ENCODE measurements around the gene SORCS2.

DNA sequence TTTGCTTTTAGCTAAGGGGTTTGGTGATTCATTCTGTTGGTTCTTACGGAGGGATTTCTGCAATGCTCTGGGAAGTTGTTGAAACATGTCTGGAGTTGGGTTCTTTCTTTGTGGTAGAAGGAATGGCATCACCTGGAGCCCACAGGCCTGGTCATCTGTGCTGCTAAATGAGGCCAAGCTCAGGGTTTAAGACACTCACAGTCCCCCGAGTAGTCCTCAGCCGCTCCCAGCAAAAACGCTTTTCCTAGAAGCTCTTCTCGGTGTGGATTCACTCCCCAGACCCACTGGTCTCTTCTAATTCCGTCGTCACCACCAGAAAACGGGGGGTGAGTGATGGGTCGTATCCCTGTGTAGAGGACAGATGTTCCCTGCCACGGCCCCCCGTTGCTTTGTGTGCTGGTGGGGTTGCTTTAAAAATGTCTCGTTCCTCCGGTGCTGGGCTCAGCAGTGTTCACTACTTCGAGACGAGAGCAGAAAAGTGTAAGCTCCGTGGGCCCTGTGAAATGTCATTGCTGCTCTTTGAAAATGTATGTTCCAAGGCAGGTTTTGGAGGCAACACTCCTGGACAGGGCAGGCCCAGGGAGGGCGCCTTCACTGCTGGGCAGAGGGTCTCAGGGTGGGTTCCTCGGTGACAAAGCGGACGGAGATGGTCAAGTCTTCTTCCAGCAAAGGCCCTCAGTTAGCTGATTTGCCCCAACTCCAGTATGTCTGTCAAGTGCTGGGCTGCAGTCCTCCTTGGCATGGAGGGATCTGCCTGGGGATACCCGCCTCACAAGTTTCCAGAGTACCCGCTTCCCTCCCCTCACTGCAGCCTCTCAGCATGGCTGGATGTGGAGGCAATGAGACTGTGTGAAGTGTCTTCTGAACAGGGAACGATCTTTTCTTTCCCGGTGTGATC, 205.1 kb downstream of the SORCS2 start:
- TF ChIP-seq, protein P1, sequence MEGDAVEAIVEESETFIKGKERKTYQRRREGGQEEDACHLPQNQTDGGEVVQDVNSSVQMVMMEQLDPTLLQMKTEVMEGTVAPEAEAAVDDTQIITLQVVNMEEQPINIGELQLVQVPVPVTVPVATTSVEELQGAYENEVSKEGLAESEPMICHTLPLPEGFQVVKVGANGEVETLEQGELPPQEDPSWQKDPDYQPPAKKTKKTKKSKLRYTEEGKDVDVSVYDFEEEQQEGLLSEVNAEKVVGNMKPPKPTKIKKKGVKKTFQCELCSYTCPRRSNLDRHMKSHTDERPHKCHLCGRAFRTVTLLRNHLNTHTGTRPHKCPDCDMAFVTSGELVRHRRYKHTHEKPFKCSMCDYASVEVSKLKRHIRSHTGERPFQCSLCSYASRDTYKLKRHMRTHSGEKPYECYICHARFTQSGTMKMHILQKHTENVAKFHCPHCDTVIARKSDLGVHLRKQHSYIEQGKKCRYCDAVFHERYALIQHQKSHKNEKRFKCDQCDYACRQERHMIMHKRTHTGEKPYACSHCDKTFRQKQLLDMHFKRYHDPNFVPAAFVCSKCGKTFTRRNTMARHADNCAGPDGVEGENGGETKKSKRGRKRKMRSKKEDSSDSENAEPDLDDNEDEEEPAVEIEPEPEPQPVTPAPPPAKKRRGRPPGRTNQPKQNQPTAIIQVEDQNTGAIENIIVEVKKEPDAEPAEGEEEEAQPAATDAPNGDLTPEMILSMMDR (IDR thresholded peaks at IDR 0.05) = no peak
- TF ChIP-seq, protein P2, sequence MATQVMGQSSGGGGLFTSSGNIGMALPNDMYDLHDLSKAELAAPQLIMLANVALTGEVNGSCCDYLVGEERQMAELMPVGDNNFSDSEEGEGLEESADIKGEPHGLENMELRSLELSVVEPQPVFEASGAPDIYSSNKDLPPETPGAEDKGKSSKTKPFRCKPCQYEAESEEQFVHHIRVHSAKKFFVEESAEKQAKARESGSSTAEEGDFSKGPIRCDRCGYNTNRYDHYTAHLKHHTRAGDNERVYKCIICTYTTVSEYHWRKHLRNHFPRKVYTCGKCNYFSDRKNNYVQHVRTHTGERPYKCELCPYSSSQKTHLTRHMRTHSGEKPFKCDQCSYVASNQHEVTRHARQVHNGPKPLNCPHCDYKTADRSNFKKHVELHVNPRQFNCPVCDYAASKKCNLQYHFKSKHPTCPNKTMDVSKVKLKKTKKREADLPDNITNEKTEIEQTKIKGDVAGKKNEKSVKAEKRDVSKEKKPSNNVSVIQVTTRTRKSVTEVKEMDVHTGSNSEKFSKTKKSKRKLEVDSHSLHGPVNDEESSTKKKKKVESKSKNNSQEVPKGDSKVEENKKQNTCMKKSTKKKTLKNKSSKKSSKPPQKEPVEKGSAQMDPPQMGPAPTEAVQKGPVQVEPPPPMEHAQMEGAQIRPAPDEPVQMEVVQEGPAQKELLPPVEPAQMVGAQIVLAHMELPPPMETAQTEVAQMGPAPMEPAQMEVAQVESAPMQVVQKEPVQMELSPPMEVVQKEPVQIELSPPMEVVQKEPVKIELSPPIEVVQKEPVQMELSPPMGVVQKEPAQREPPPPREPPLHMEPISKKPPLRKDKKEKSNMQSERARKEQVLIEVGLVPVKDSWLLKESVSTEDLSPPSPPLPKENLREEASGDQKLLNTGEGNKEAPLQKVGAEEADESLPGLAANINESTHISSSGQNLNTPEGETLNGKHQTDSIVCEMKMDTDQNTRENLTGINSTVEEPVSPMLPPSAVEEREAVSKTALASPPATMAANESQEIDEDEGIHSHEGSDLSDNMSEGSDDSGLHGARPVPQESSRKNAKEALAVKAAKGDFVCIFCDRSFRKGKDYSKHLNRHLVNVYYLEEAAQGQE (IDR thresholded peaks at IDR 0.05; ENCODE audit: insufficient read depth in 1 of 2, low read depth in 2 of 2, low read length in 1 of 2) = no peak

All from Panc1 (cell line).